Lower lobe of right lung (tissue), 2 donors: ENCODE measurements around the gene MRNIP. TPM values are rescaled to one million over a fixed set of nuclear protein-coding genes. Genes with fewer than 3 reads are reported as not detected.

Experiments used
- ATAC-seq, 2 donors: fragments of 200-7000 bp; cut with Tn5 transposase; one replicate each; pipeline ENCODE4 v1.9.1; 2020 to 2022; ENCODE audit warnings: mild to moderate bottlenecking in 2 of 2, moderate library complexity in 2 of 2
- DNase-seq: peaks from one replicate; pipeline ENCODE4 v3.0.0-alpha.2; 2020
- H3K27ac ChIP-seq: fragments of 200-600 bp; one replicate; pipeline ENCODE4 v1.8.0; 2022
- H3K27me3 ChIP-seq: fragments of 200-600 bp; one replicate; pipeline ENCODE4 v1.8.0; 2022; ENCODE audit warnings: low read depth
- H3K36me3 ChIP-seq: fragments of 200-600 bp; one replicate; pipeline ENCODE4 v1.8.0; 2022; ENCODE audit warnings: mild to moderate bottlenecking
- H3K4me1 ChIP-seq: fragments of 200-600 bp; one replicate; pipeline ENCODE4 v1.8.0; 2022
- H3K4me3 ChIP-seq: fragments of 200-600 bp; one replicate; pipeline ENCODE4 v1.8.0; 2022; ENCODE audit warnings: mild to moderate bottlenecking
- H3K9me3 ChIP-seq: fragments of 200-600 bp; one replicate; pipeline ENCODE4 v1.8.0; 2022
- CTCF ChIP-seq: fragments of 200-600 bp; IDR thresholded peaks from one replicate; pipeline ENCODE4 v1.8.0; 2022; ENCODE audit warnings: antibody characterized with exemption, mild to moderate bottlenecking
- intact Hi-C: fragments of 100-400 bp; cut with DNase I; formaldehyde crosslinking; loops from one replicate; pipeline ENCODE4 v1.11.0; 2022
- total RNA-seq: library from RNA; stranded (reverse); fragmentation: NEBNext Ultra II Directional; extraction: Animal tissue kit (Norgen Biotek cat#: 25700); gene quantifications from one replicate; pipeline ENCODE4 v1.2.1, GENCODE V29; 2021
- donor health status: DM: no; HTN: yes; CAD: no; lungs with severe emphysema.

The MRNIP gene
- total RNA-seq, 1 donor from 2014 or later = 25.0 TPM

GRCh38 chr5:179796877-179797608 is 61.6 kb downstream of the MRNIP start:
- no peak for TF ChIP-seq CTCF
- Histone ChIP-seq H3K9me3 (no peaks in the 10 kb centered on the region), H3K27me3 (no peaks in the 10 kb centered on the region), H3K27ac (peak overlapping the region; percentile 80), H3K4me1 (peaks cover 54% of the 10 kb centered on the region), H3K36me3 (peaks cover 43% of the 10 kb centered on the region), H3K4me3 (peak overlapping the region; percentile 76)
- intact Hi-C loops = no loop called here
- ATAC-seq (no peak), DNase-seq (no peak)

- Histone ChIP-seq H3K9me3 (no peaks in the 10 kb centered on the region), H3K4me1 (peaks cover 53% of the 10 kb centered on the region), H3K27me3 (no peaks in the 10 kb centered on the region), H3K36me3 (peaks cover 39% of the 10 kb centered on the region), H3K27ac (peak overlapping the region; percentile 80), H3K4me3 (peak overlapping the region; percentile 76)
- intact Hi-C loops = no loop called here
- peak; percentile 91 for TF ChIP-seq CTCF
- peak; percentile 92 for DNase-seq
- peak; percentile 88 to 89 for ATAC-seq
Measured at GRCh38 chr5:179795863-179796833, 62.5 kb downstream of the MRNIP start.

GRCh38 chr5:179795049-179795862 is 63.4 kb downstream of the MRNIP start:
- intact Hi-C loops = no loop called here
- no peaks in the 10 kb centered on the region for H3K27me3 ChIP-seq
- DNase-seq = peak; percentile 65
- H3K27ac ChIP-seq = peak overlapping the region; percentile 80
- no peaks in the 10 kb centered on the region for H3K9me3 ChIP-seq
- H3K4me1 ChIP-seq = peaks cover 53% of the 10 kb centered on the region
- H3K36me3 ChIP-seq = peaks cover 33% of the 10 kb centered on the region
- peak; percentile 27 to 57 for ATAC-seq
- H3K4me3 ChIP-seq = peak overlapping the region; percentile 76
- TF ChIP-seq CTCF = no peak

GRCh38 chr5:179794575-179794974 is 64.0 kb downstream of the MRNIP start:
- peak overlapping the region; percentile 76 for H3K4me3 ChIP-seq
- no peak for TF ChIP-seq CTCF
- H3K27me3 ChIP-seq = no peaks in the 10 kb centered on the region
- no peaks in the 10 kb centered on the region for H3K9me3 ChIP-seq
- H3K4me1 ChIP-seq = peaks cover 53% of the 10 kb centered on the region
- ATAC-seq (no peak), DNase-seq (no peak)
- peaks cover 26% of the 10 kb centered on the region for H3K36me3 ChIP-seq
- intact Hi-C loops = no loop called here
- peak overlapping the region; percentile 80 for H3K27ac ChIP-seq

- Histone ChIP-seq H3K36me3 (peaks cover 22% of the 10 kb centered on the region), H3K4me3 (peak overlapping the region; percentile 76), H3K27ac (peak overlapping the region; percentile 80), H3K4me1 (peaks cover 53% of the 10 kb centered on the region), H3K27me3 (no peaks in the 10 kb centered on the region), H3K9me3 (no peaks in the 10 kb centered on the region)
- no peak for ATAC-seq
- DNase-seq = no peak
- no peak for TF ChIP-seq CTCF
- intact Hi-C loops = no loop called here
Measured at GRCh38 chr5:179794171-179794570, 64.4 kb downstream of the MRNIP start.
